SK-N-SH treated with all-trans-retinoic acid at 6 μM for 48 hours (cell line): ENCODE measurements around the gene SNX8.

Experiments used
- ATAC-seq: fragments of 200-7000 bp; cut with Tn5 transposase; 3 replicates; pipeline ENCODE4 v1.9.1; 2020; ENCODE audit warnings: mild to moderate bottlenecking, moderate library complexity
- BACH2 ChIP-seq: fragments of 250-450 bp; sonication (Bioruptor Pico); IDR thresholded peaks from 2 replicates; pipeline ENCODE4 v1.9.0; 2021; ENCODE audit warnings: mild to moderate bottlenecking, borderline replicate concordance
- CSDC2 ChIP-seq: fragments of 250-450 bp; sonication (Bioruptor Pico); IDR thresholded peaks from 2 replicates; pipeline ENCODE4 v1.5.0; 2020; ENCODE audit warnings: mild to moderate bottlenecking, moderate library complexity
- ESRRG ChIP-seq: fragments of 250-450 bp; sonication (Bioruptor Pico); IDR thresholded peaks from 2 replicates; pipeline ENCODE4 v1.6.1; 2021; ENCODE audit warnings: mild to moderate bottlenecking
- GLIS3 ChIP-seq: fragments of 250-450 bp; sonication (Bioruptor Pico); IDR thresholded peaks from 2 replicates; pipeline ENCODE4 v1.5.0; 2020; ENCODE audit warnings: mild to moderate bottlenecking, moderate library complexity
- ISL1 ChIP-seq: fragments of 250-450 bp; sonication (Bioruptor Pico); IDR thresholded peaks from 2 replicates; pipeline ENCODE4 v2.1.2; 2022; ENCODE audit warnings: mild to moderate bottlenecking, moderate library complexity
- OSR1 ChIP-seq: fragments of 250-450 bp; sonication (Bioruptor Pico); IDR thresholded peaks from 2 replicates; pipeline ENCODE4 v1.8.0; 2022; ENCODE audit warnings: moderate library complexity, mild to moderate bottlenecking, inconsistent platforms
- PPARA ChIP-seq: fragments of 250-450 bp; sonication (Bioruptor Pico); IDR thresholded peaks from 2 replicates; pipeline ENCODE4 v1.5.0; 2020; ENCODE audit warnings: mild to moderate bottlenecking, borderline replicate concordance
- RARB ChIP-seq: fragments of 250-450 bp; sonication (Bioruptor Pico); IDR thresholded peaks from 2 replicates; pipeline ENCODE4 v1.8.0; 2021; ENCODE audit warnings: mild to moderate bottlenecking, moderate library complexity
- SNAI2 ChIP-seq: fragments of 250-450 bp; sonication (Bioruptor Pico); IDR thresholded peaks from 2 replicates; pipeline ENCODE4 v1.5.0; 2020; ENCODE audit warnings: mild to moderate bottlenecking, moderate library complexity
- TCF4 ChIP-seq: fragments of 250-450 bp; sonication (Bioruptor Pico); IDR thresholded peaks from 2 replicates; pipeline ENCODE4 v1.8.0; 2021; ENCODE audit warnings: mild to moderate bottlenecking, moderate library complexity, borderline replicate concordance
- TOX ChIP-seq: fragments of 250-450 bp; sonication (Bioruptor Pico); IDR thresholded peaks from 2 replicates; pipeline ENCODE4 v1.8.0; 2021; ENCODE audit warnings: mild to moderate bottlenecking, moderate library complexity, borderline replicate concordance
- ZC3H10 ChIP-seq: fragments of 250-450 bp; sonication (Bioruptor Pico); IDR thresholded peaks from 2 replicates; pipeline ENCODE4 v1.5.1; 2021; ENCODE audit warnings: mild to moderate bottlenecking, moderate library complexity
- ZFP3 ChIP-seq: fragments of 250-450 bp; sonication (Bioruptor Pico); IDR thresholded peaks from 2 replicates; pipeline ENCODE4 v1.5.0; 2020; ENCODE audit warnings: mild to moderate bottlenecking, moderate library complexity
- ZFP30 ChIP-seq: fragments of 450-650 bp; formaldehyde crosslinking; IDR thresholded peaks from 2 replicates; pipeline ENCODE4 v1.5.0; 2022; ENCODE audit warnings: mild to moderate bottlenecking, moderate library complexity
- ZNF565 ChIP-seq: fragments of 450-650 bp; formaldehyde crosslinking; conservative IDR thresholded peaks from 2 replicates; pipeline ENCODE4 v1.5.0; 2020; ENCODE audit warnings: low read depth, mild to moderate bottlenecking, moderate library complexity
- ZNF8 ChIP-seq: fragments of 450-650 bp; formaldehyde crosslinking; IDR thresholded peaks from 2 replicates; pipeline ENCODE4 v1.5.0; 2020; ENCODE audit warnings: mild to moderate bottlenecking, moderate library complexity
- TF ChIP-seq, protein P1 (sequence below): fragments of 250-450 bp; sonication (Bioruptor Pico); IDR thresholded peaks from 2 replicates; pipeline ENCODE4 v1.5.1; 2020; ENCODE audit warnings: low read depth, mild to moderate bottlenecking, moderate library complexity
- TF ChIP-seq, protein P2 (sequence below): fragments of 250-450 bp; sonication (Bioruptor Pico); IDR thresholded peaks from 2 replicates; pipeline ENCODE4 v1.5.1; 2021; ENCODE audit warnings: mild to moderate bottlenecking, moderate library complexity
- TF ChIP-seq, protein P3 (sequence below): fragments of 250-450 bp; sonication (Bioruptor Pico); IDR thresholded peaks from 2 replicates; pipeline ENCODE4 v1.8.0; 2021; ENCODE audit warnings: low read depth, mild to moderate bottlenecking, moderate library complexity, borderline replicate concordance
- TF ChIP-seq, protein P4 (sequence below): fragments of 250-450 bp; sonication (Bioruptor Pico); IDR thresholded peaks from 2 replicates; pipeline ENCODE4 v1.8.0; 2020; ENCODE audit warnings: mild to moderate bottlenecking, moderate library complexity, borderline replicate concordance

SNX8 gene

DNA sequence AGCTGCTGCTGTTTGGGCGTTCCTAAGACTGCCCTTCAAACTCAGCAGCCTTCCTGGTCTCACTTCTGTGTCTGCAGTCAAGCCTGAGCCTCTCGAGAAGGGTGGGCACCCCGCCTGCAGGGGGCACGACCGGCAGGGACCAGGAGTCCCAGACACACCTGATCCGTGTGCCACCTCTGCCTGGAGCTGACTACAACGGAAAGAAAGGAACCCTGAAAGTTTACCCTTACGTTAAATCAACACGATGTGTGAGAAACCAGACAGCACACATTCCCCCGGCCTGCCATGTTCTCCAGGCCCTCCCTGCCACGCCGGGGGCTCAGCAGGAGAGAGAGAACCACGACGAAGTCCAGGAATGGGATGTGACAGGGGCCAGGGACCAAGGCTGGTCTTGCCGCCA lies 86.5 kb downstream of the SNX8 start (continued):
- TF ChIP-seq, protein P1, sequence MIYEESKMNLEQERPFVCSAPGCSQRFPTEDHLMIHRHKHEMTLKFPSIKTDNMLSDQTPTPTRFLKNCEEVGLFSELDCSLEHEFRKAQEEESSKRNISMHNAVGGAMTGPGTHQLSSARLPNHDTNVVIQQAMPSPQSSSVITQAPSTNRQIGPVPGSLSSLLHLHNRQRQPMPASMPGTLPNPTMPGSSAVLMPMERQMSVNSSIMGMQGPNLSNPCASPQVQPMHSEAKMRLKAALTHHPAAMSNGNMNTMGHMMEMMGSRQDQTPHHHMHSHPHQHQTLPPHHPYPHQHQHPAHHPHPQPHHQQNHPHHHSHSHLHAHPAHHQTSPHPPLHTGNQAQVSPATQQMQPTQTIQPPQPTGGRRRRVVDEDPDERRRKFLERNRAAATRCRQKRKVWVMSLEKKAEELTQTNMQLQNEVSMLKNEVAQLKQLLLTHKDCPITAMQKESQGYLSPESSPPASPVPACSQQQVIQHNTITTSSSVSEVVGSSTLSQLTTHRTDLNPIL, result no peak
- TF ChIP-seq, protein P2, sequence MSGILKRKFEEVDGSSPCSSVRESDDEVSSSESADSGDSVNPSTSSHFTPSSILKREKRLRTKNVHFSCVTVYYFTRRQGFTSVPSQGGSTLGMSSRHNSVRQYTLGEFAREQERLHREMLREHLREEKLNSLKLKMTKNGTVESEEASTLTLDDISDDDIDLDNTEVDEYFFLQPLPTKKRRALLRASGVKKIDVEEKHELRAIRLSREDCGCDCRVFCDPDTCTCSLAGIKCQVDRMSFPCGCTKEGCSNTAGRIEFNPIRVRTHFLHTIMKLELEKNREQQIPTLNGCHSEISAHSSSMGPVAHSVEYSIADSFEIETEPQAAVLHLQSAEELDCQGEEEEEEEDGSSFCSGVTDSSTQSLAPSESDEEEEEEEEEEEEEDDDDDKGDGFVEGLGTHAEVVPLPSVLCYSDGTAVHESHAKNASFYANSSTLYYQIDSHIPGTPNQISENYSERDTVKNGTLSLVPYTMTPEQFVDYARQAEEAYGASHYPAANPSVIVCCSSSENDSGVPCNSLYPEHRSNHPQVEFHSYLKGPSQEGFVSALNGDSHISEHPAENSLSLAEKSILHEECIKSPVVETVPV, result no peak
- TF ChIP-seq BACH2 (no peak), ESRRG (CRISPR knock-in tag) (no peak), TOX (CRISPR knock-in tag) (no peak), ZNF8 (CRISPR knock-in tag) (no peak), ZC3H10 (CRISPR knock-in tag) (no peak), RARB (no peak)

DNA sequence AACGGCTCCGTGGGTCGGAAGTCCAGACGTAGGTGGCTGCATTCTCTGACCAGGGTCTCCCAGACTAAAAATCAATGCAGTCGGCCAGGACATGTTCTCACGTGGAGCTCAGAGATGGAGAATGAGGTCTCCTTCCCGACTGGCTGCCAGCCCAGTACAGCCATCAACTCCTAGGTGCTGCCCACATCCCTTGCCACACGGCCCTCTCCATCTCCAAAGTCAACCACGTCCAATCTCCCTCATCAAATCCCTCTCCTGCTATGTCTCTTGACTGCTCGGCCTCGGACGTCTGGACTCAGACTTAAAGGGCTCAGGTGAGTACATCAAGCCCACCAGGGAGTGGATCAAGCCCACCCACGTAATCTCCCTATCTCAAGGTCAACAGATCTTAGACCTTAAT lies 88.4 kb downstream of the SNX8 start:
- TF ChIP-seq ZNF8 (CRISPR knock-in tag) (no peak), CSDC2 (no peak), ESRRG (CRISPR knock-in tag) (no peak), PPARA (CRISPR knock-in tag) (no peak), ZFP30 (no peak), ZC3H10 (CRISPR knock-in tag) (no peak), SNAI2 (CRISPR knock-in tag) (no peak), GLIS3 (no peak), TOX (CRISPR knock-in tag) (no peak), ZNF565 (CRISPR knock-in tag) (no peak), ZFP3 (CRISPR knock-in tag) (no peak), OSR1 (CRISPR knock-in tag) (no peak), ISL1 (CRISPR knock-in tag) (no peak), RARB (no peak), TCF4 (CRISPR knock-in tag) (no peak)
- TF ChIP-seq, protein P3, sequence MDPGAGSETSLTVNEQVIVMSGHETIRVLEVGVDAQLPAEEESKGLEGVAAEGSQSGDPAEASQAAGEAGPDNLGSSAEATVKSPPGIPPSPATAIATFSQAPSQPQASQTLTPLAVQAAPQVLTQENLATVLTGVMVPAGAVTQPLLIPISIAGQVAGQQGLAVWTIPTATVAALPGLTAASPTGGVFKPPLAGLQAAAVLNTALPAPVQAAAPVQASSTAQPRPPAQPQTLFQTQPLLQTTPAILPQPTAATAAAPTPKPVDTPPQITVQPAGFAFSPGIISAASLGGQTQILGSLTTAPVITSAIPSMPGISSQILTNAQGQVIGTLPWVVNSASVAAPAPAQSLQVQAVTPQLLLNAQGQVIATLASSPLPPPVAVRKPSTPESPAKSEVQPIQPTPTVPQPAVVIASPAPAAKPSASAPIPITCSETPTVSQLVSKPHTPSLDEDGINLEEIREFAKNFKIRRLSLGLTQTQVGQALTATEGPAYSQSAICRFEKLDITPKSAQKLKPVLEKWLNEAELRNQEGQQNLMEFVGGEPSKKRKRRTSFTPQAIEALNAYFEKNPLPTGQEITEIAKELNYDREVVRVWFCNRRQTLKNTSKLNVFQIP, result no peak
- TF ChIP-seq, protein P2, result no peak
- TF ChIP-seq, protein P4, sequence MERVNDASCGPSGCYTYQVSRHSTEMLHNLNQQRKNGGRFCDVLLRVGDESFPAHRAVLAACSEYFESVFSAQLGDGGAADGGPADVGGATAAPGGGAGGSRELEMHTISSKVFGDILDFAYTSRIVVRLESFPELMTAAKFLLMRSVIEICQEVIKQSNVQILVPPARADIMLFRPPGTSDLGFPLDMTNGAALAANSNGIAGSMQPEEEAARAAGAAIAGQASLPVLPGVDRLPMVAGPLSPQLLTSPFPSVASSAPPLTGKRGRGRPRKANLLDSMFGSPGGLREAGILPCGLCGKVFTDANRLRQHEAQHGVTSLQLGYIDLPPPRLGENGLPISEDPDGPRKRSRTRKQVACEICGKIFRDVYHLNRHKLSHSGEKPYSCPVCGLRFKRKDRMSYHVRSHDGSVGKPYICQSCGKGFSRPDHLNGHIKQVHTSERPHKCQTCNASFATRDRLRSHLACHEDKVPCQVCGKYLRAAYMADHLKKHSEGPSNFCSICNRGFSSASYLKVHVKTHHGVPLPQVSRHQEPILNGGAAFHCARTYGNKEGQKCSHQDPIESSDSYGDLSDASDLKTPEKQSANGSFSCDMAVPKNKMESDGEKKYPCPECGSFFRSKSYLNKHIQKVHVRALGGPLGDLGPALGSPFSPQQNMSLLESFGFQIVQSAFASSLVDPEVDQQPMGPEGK (CRISPR knock-in tag), result no peak

DNA sequence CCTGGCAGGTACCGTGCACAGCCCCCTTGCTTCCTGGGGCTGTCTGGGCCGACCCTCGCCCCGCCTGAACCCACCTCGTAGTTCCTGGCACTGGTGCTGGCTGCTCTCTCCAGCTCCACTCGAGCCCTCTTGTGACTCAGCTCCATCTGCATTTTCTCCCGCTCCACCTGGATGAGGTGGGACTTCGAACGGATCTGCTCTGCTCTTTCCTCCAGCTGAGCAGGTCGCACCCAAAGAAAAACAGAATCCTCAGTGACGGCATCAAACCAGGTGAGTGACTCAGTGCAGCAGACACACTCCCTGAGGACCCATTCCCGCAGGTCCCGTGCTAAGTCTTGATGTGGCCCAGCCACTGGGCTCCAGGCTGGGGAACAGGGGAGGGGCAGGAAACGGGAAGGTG lies 88.9 kb downstream of the SNX8 start:
- ATAC-seq, result no peak
- TF ChIP-seq, protein P1, result no peak
- TF ChIP-seq BACH2 (no peak), ZNF8 (CRISPR knock-in tag) (no peak), OSR1 (CRISPR knock-in tag) (no peak), RARB (no peak), CSDC2 (no peak)
- TF ChIP-seq, protein P2, result no peak
- TF ChIP-seq, protein P4 (CRISPR knock-in tag), result no peak

More for the DNA sequence above, 88.4 kb downstream of the SNX8 start:
- ATAC-seq, result no peak
